Astrocyte of the cerebellum (primary cell): ENCODE results near the gene DPH3.

Experiments
- DNase-seq: peaks from one replicate; pipeline ENCODE4 v3.0.0-alpha.2; 2011; ENCODE audit warnings: low read depth
- H3K4me3 ChIP-seq: 2 replicates; pipeline ENCODE4 v1.5.1; 2011; ENCODE audit warnings: mild to moderate bottlenecking, low read depth, low read length, moderate library complexity
- CTCF ChIP-seq: IDR thresholded peaks from 2 replicates; pipeline ENCODE4 v1.5.1; 2012; ENCODE audit warnings: low read length, low read depth, moderate library complexity, mild to moderate bottlenecking; ENCODE audit errors: missing control alignments
- in situ Hi-C: cut with HindIII; loops from 2 replicates; pipeline ENCODE4 v1.10.0; 2017; ENCODE audit warnings: low sequenced_read_pairs

Gene DPH3

GRCh38 chr3:16286161-16286560, 21.4 kb upstream of the DPH3 start:
- in situ Hi-C loops: no loop called here
- no peak overlapping the region for H3K4me3 ChIP-seq
- DNase-seq: no peak
- TF ChIP-seq CTCF: no peak

GRCh38 chr3:16284633-16285032, 19.9 kb upstream of the DPH3 start:
- TF ChIP-seq CTCF: no peak
- DNase-seq: no peak
- in situ Hi-C loops: no loop called here
- H3K4me3 ChIP-seq: no peak overlapping the region

GRCh38 chr3:16280671-16281070, 15.9 kb upstream of the DPH3 start:
- in situ Hi-C loops: no loop called here
- no peak for DNase-seq
- no peak overlapping the region for H3K4me3 ChIP-seq
- TF ChIP-seq CTCF: no peak

GRCh38 chr3:16279010-16279801, 14.5 kb upstream of the DPH3 start:
- no peak for DNase-seq
- in situ Hi-C loops: no loop called here
- H3K4me3 ChIP-seq: no peak overlapping the region
- no peak for TF ChIP-seq CTCF

- no peak overlapping the region for H3K4me3 ChIP-seq
- DNase-seq: no peak
- TF ChIP-seq CTCF: no peak
- in situ Hi-C loops: no loop called here
Observed at GRCh38 chr3:16277471-16277870, 12.7 kb upstream of the DPH3 start.

- no peak for TF ChIP-seq CTCF
- no peak overlapping the region for H3K4me3 ChIP-seq
- no peak for DNase-seq
- in situ Hi-C loops: no loop called here
Observed at GRCh38 chr3:16273867-16274266, 9.1 kb upstream of the DPH3 start.
